ENCODE data around the gene PPA1.
A peak's percentile ranks its signal among the peaks of the same experiment; 100 is the strongest.
"Not testable (repeated sequence)": the region's sequence is repeated elsewhere in the genome, so short reads cannot be mapped to it uniquely, and the experiment has no call there.

The PPA1 gene

DNA sequence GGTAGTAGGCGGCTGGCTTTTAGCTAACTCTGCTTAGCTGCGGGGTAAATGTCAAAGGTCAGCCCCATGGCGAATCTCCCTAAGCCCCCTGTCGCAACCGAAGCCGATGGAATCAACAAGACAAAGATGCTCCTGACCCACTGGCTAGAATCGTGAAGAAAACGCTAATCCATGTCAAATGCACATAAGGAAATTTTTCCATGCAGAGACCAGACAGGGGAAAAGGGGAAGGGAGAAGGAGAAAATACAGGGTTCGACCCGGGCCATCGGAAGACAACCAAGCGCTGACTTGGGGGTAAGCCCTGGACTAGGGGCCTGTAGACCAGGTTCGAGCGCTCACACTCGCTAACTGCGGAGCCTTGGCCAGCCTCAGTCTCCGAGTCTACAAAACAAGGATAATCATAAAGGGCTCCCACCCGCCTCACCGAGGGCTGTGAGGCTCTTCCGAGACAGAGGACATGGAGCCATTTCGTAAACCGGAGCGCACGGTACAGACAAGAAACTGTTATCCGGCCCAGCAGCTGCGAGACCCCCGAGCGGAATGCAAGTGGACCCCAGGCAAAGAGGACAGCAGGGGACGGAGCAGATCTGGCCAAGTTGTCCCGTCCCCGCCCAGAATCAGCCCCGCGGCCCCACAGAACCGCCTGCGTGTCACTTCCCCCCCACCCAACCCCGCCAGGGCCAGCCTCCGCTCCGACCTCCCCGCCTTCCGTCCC, 63.4 kb downstream of the PPA1 start:
- no peak for DNase-seq (ENCODE audit: low read depth in 2 of 2)

DNA sequence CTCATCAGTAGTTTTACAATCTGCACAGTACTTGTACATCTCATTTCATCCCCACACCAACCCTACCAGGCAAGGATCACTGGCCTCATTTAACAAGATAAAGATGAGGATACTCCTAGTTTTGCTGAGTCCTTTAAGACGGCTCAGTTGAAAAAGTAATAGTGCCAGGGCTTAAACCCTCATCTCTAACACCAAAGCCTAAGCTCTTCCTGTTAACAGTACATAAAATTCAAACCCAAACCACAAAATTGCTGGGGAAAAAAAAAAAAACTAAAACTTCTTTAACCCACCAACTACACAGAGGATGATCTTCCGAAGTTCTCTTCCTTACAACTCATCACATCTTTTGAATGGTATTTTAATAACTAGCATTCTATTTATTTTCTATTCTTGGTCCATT, 64.2 kb downstream of the PPA1 start:
- DNase-seq (ENCODE audit: low read depth in 2 of 2) = no peak

DNA sequence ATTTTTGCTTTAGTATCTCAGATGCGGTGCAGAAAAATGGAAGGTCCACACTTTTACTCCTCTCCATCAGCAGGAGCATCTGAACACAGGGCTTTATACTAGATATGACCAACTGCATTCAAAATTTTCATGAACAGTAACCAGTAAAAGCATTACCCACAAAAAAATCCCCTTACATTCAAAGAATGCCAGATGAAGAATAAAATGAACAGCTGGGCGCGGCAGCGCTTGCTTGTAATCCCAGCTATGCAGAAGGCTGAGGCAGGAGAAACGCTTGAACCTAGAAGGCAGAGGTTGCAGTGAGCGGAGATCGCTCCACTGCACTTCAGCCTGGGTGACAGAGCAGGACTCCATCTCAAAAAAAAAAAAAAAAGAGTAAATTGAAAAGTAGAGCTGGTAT, 66.0 kb downstream of the PPA1 start:
- DNase-seq (ENCODE audit: low read depth in 2 of 2) = no peak

DNA sequence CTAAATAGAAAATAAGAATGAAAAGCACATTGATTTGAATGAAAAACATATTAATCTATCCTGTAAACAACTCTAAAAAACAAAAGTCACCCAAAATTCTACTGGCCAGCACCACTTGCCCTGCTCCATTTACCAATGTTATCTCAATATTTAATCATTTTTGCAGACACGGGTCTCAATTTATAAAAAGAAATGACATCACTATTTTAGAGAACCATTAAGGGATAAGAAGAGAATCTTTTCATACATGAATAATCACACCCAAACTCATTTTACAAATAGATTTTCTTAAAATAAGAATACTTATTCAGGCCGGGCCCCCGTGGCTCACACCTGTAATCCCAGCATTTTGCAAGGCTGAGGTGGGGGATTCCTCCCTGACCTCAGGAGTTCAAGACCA, 66.8 kb downstream of the PPA1 start:
- DNase-seq (ENCODE audit: low read depth in 2 of 2) = no peak

DNA sequence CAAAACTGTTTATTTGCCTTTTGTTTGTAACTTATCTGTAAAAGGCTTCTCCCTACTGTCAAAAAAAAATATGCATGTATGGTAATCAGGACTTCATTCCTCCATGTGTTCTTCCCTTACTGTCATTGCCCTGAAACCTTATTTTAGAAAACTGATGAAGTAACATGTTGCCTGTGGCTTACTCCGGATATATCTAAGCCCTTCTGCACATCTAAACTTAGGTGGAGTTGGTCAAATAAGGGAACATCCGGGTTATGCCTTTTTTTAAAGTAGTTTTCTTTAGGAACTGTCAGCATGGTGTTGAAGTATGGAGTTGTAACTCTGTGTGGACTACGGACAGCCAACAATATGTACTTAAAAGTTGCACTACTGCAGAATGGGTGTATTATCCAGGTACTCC, 69.1 kb downstream of the PPA1 start:
- DNase-seq (ENCODE audit: low read depth in 2 of 2) = no peak

DNA sequence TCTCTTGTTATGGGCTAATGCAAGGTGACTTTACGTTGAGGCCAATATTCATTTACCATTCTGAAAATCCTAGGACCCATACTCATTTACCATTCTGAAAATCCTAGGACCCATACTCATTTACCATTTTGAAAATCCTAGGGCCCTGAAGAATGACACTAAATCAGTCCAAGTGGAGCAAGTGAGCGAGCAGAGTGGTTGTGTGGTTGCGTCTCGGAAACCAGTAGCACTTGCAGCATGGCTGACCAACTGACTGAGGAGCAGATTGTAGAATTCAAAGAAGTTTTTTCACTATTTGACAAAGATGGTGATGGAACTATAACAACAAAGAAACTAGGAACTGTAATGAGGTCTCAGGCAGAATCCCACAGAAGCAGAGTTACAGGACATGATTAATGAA, 69.8 kb downstream of the PPA1 start:
- DNase-seq (ENCODE audit: low read depth in 2 of 2) = no peak

DNA sequence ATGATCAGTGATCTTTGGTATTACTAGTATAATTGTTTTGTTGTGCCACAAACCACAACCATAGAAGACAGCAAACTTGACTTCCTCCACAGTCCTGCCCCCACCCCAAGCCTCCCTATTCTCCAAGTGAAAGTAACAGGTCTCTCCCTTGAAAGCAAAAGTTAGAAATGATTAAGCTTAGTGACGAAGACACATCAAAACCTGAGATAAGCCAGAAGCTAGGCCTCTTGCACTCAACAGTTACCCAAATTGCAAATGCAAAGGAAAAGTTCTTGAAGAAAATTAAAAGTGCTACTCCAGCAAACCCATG, 70.4 kb downstream of the PPA1 start:
- DNase-seq (ENCODE audit: low read depth in 2 of 2) = peak in 1 of 2 donors; percentile 46

DNA sequence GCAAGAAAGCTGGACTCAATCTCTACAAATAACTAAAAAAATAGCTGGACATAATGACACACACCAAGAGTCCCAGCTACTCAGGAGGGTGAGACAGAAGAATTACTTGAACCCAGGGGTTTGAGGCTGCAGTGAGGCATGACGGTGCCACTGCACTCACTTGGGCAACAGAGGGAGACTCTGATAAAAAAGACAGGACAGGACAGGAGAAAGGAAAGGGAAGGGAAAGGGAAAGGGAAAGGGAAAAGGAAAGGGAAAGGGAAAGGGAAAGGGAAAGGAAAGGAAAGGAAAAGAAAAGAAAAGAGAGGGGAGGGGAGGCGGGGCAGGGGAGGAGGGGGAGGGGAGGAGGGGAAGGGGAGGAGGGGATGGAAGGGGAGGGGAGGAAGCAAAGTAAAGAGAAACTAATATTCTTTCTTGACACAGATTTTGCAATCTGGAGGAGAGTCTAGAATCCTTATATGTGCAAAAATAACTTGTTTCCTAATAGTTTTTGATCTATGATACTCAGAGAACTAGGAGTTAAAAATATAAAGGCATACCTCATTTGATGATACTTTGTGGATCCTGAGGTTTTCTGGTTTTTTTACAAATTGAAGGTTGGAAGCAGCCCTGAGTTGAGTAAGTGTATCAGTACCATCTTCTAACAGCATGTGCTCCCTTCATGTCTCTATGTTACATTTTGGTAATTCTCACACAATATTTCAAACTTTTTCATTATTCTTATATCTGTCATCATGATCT, 70.9 kb downstream of the PPA1 start:
- DNase-seq (ENCODE audit: low read depth in 2 of 2) = no peak

DNA sequence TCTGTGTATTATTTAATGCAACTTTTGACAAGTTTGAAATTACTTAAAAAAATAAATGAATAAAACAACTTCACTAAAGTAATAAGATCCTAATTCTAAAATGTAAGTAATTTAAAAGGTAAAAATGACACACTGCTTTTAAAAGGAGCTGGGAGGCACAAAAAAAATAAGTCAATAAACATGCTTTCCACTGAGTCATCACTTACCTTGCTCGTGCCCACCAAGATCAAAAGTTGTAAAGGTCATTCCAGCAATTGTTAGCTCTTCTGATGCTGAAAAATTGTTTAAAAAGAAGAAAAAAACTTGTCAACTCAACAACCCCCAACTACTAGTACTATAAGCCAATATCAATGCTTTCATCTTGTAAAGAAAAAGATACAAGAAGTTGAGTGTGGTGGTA, 72.4 kb downstream of the PPA1 start:
- no peak for DNase-seq (ENCODE audit: low read depth in 2 of 2)

DNA sequence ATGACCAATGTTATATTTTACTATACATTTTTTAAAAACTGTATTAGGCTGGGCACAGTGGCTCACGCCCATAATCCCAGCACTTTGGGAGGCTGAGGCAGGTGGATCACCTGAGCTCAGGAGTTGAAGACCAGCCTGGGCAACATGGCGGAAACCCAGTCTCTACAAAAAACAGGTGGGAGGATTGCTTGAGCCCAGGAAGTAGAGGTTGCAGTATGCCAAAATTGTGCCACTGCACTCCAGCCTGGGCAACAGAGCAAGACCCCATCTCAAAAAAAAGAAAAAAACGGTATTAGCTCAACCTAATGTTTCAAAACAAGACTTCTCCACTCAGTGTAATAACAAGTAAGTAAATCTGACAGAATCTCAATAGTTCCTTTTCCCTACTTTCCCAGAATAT, 73.9 kb downstream of the PPA1 start:
- not testable (repeated sequence) for DNase-seq (ENCODE audit: low read depth in 2 of 2)

DNA sequence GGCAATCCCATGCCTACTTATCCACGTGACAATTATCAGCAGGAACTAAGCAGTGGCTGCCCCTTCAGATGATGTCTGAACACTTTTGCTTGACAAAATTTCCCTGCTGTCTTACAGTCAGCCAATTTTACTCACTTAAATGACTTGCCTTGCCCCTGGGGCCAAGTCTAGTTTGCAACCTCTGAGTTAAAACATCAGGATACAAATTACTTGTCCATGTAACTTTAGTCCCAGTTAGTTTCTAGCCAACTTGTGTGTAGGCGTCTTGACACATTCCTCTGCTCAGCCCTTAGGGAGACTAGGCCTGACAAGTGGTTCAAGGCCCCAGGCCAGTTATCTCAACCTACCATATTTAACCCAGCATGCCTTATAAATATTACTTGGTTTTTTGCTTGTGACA, 75.1 kb downstream of the PPA1 start:
- no peak for DNase-seq (ENCODE audit: low read depth in 2 of 2)

DNA sequence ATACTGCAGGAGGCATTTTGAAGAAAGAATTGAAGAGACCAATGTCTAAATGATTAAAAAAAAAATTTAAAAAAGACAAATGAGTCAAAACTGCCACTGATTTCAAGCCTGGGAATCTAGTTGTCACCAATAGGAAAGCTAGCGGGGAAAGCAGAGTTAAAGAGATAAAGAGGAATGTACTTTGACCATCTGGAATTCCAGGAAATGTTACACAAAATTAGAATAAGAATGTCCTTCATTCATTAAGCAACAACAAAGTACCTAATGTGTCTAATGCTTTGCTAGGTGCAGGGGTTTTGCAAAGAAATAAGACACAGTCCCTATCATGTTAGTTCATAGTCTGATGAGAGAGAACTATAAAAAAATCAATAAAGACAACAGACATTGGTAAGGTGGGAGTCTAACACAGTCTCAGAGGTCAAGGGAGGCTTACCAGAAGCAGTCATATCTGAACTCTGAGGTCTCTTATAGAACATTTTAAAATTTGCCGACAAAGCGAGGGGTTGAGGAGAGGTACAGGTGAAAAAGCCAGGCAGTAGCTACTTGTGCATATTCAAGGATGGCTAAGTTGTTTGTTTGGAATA, 77.9 kb downstream of the PPA1 start:
- DNase-seq (ENCODE audit: low read depth in 2 of 2) = no peak
